HG03575 (cell line): ENCODE data around the gene CHMP3.
"Not testable (repeated sequence)": the region's sequence is repeated elsewhere in the genome, so short reads cannot be mapped to it uniquely, and the experiment has no call there.

ENCODE experiments used
- ATAC-seq: cut with Tn5 transposase; IDR thresholded peaks from one replicate; pipeline ENCODE4 v1.9.1; 2021; ENCODE audit not compliant: unreplicated experiment, insufficient number of reproducible peaks, low FRiP score; ENCODE audit errors: extremely low read depth

Gene CHMP3

GRCh38 chr2:86518481-86518880 lies 44.8 kb downstream of the CHMP3 start:
- ATAC-seq = no peak

GRCh38 chr2:86513948-86514660 lies 49.1 kb downstream of the CHMP3 start:
- ATAC-seq = no peak

GRCh38 chr2:86512892-86513291 lies 50.4 kb downstream of the CHMP3 start:
- no peak for ATAC-seq

GRCh38 chr2:86512034-86512433 lies 51.2 kb downstream of the CHMP3 start:
- no peak for ATAC-seq

- ATAC-seq = no peak
These were observed 52.8 kb downstream of the CHMP3 start for GRCh38 chr2:86510436-86510933.

- no peak for ATAC-seq
These were observed 55.6 kb downstream of the CHMP3 start for GRCh38 chr2:86507600-86507999.

GRCh38 chr2:86500325-86501083 lies 62.7 kb downstream of the CHMP3 start:
- ATAC-seq = no peak

GRCh38 chr2:86499326-86499725 lies 63.9 kb downstream of the CHMP3 start:
- no peak for ATAC-seq

GRCh38 chr2:86498468-86499260 lies 64.6 kb downstream of the CHMP3 start:
- no peak for ATAC-seq

GRCh38 chr2:86496391-86496790 lies 66.9 kb downstream of the CHMP3 start:
- not testable (repeated sequence) for ATAC-seq

- ATAC-seq = no peak
These were observed 71.2 kb downstream of the CHMP3 start for GRCh38 chr2:86492048-86492453.

- ATAC-seq = no peak
These were observed 72.2 kb downstream of the CHMP3 start for GRCh38 chr2:86491088-86491487.

- no peak for ATAC-seq
These were observed 73.0 kb downstream of the CHMP3 start for GRCh38 chr2:86490245-86490644.

GRCh38 chr2:86489542-86489941 lies 73.7 kb downstream of the CHMP3 start:
- no peak for ATAC-seq

- ATAC-seq = no peak
These were observed 74.5 kb downstream of the CHMP3 start for GRCh38 chr2:86488561-86489250.

GRCh38 chr2:86487062-86487461 lies 76.2 kb downstream of the CHMP3 start:
- no peak for ATAC-seq

- ATAC-seq = no peak
These were observed 77.4 kb downstream of the CHMP3 start for GRCh38 chr2:86485802-86486201.

GRCh38 chr2:86485103-86485502 lies 78.1 kb downstream of the CHMP3 start:
- no peak for ATAC-seq

- ATAC-seq = no peak
These were observed 78.9 kb downstream of the CHMP3 start for GRCh38 chr2:86484385-86484784.
